Endometrial microvascular endothelial cells (primary cell): ENCODE data around the gene SLC1A2. TPM values are rescaled to one million over a fixed set of nuclear protein-coding genes. Genes with fewer than 3 reads are reported as not detected.

Experiments
- in situ Hi-C: cut with HindIII; loops from 2 replicates; pipeline ENCODE4 v1.10.0; 2017; ENCODE audit warnings: low sequenced_read_pairs, low pct_unique_long_range_greater_than_20kb; ENCODE audit errors: inconsistent ontology term
- total RNA-seq: library from RNA; depleted of rRNA; stranded (reverse); fragments of >200 nt; gene quantifications from one replicate; pipeline ENCODE4 v1.2.3, GENCODE V29; 2015; ENCODE audit errors: inconsistent ontology term

Gene SLC1A2
- total RNA-seq, 1 donor from 2014 or later, result not detected

DNA sequence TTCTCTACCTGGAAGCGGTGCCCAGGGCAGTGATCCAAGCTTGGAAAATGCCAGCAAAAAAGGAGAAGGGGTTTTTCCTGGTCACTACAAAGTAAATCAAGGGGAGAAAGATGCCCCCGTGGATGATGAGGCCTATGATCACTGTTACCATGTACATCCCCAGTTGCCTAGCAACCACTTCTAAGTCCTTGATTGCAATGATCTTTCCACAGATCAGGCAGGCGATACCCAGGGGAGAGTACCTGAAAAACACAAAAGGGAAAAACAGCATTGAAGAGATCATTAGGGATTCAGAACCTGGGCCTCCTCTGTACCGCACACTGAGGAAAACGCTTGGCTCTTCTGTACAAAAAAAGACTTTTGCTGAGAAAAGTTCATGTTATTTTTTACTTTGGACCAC lies 127.1 kb downstream of the SLC1A2 start:
- in situ Hi-C loops, result no loop called here

DNA sequence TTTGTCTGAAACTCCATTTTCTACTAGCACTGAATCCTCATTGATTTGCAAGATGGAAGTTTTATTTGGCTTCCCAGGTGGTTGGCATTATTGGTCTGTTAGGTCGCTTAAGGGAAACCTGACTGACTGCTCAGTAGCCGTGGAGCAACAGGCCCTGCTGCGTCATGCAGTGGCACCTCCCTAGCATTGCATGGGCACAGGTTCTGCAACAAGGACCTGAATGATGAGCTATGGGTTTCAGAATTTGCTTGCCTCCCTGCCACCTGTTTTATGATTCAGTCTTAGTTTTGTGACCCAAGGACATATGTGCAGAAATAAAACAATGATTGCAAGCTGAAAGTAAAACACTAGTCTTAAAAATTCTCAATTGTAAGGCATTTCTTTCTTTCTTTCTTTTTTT lies 128.5 kb downstream of the SLC1A2 start:
- in situ Hi-C loops, result no loop called here

DNA sequence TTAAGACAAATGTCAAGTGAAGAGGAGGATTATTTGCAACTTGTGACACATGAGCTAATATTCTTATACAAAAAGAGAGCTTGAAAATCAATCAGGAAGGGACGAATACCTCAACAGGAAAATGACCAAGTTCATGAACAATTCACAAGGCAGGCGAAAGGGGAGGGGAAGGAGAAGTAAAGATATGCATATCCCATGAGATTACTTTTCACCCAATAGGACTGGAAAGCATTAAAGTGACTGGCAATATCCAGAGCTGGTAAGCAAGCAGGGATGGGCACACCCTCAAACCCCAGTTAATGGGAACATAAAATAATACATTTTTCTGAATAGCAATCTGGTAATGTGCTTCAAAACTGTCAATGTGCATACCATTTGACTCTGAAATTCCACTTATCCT lies 129.5 kb downstream of the SLC1A2 start:
- in situ Hi-C loops, result no loop called here

DNA sequence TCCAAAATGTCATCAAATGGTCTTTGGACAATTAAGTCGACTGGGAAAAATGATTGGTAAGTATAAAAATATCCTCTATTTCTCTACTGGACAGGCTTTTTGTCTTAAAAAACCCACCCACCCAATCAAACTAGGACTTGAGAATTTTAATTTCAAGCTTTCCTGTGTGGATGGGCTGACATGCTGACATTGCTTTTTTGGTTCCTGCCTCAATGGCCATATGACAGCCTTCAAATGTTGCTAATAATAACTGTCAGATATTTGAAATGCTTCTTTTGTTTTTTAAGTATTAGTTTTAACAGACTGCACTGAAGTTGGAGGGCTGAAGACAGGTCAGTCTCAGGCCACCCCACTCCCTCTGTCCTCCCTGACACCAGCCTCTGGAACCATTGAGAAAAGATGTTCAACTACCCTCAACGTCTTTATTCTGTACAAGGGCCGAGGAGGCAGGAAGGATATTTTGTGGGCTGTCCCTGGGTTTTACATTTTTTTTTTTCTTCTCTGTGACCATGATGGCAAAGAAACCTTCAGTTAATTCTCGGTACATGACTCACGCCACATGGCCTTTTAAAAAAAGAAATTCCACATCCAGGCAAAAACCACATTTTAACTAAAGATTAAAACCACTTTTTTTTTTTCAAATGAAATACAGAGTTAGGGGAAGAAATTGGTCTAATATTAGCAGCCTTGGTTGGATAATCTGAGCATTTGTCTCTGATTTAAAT lies 130.4 kb downstream of the SLC1A2 start:
- in situ Hi-C loops, result no loop called here

DNA sequence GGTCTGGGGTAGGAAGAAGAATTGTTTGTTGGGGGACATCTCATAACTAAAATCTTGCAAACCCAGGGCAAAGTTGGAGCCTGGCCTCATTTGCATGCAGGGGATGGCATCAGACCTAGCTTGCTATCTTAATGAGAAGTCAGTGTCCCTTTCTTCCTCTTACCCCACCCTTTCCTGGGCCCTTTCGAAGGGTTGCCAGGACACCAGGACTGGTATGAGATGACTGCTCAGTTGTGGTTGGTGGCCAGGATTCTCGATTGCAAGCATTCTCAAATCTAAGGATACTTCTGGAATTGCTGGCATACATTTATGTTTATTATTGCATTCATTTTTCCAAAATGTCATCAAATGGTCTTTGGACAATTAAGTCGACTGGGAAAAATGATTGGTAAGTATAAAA lies 131.0 kb downstream of the SLC1A2 start:
- in situ Hi-C loops, result no loop called here

DNA sequence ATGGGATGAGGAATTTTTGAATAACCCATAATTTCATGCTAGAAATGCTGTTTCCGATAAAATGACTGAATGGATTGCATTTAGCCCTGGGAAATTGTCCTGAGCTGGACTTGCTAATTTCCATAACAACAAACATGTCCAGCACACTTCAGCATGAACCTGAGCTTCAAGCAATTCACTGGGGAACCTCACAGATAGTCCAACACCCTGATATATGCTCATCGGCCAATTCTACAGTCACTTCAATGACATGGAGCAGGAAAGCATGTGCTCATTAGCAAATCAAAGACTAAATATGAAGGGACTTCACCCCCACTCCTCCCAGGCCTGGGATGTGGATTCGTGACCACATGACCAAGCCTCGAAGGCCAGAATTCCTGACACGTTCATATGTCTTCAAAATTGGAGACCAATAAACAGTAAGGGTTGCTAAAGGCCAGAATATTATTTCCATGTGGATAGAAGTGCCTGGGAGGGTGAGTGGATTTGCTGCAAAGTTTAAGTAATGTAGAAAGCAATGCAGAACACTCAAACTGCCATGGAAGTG lies 131.9 kb downstream of the SLC1A2 start:
- in situ Hi-C loops, result no loop called here

DNA sequence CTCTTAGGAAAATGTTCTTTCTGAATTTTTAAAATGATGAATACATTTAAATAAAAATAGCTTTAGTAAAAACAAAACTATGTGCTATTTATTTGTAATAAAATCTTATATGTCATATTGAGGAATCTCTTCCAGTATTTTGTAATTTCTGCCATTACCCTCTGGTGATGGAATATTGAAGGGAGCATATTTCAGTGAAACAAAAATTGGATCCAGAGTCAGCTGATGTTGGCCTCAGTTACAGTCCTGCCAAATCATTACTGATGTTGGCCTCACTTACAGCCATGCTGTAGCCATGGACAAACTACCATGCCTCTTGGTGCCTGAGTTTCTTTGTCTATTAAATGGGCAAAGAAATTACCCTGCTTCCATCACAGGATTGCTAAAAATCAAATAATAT lies 133.2 kb downstream of the SLC1A2 start:
- in situ Hi-C loops, result no loop called here

DNA sequence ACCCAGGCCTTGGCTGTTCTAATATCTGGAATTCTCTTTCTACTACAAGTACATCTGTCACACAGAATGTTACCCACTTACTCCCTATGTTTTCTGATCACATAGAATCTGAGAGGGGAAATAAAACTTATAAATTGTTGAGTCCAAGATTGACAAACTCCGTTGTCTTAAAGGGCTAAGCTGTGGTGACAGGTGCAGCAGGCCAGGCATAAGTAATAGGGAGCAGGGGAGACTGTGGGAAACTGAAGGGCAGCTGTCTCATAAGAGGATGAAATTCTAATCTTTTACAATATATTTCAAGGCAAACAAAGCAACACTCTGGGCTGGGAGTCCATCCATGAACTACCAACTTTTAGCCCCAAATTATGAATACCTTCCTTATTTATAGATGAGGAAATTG lies 133.9 kb downstream of the SLC1A2 start:
- in situ Hi-C loops, result no loop called here

DNA sequence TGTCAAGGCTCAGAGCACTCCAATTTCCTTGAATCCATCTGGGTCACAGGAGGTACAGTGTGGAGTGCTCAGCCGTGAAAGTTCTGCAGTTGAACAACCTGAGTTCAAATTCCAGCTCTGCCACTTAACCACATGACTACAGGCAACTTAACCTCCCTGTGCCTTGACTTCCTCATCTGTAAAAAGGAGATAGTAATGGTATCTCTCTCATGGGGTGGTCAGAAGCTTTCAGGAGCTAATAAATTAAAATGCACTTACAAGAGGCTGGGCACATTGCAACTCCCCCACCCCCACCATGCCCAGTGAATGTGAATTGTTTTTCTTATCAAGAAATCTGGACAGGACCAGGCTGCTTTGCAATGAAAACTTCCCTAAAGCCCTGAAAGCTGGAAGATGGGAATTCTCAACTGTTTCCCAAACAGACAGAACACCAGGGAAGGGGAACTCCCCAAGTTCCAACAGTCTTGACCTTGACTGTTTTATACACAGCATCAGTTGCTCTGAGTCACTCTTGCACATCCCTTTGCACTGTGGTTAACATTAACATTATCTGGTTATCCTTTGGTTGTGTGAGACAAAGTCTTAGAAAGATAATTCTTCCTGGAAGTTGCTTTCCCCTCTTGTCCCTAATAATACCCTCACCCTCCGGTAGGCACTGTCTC lies 137.0 kb downstream of the SLC1A2 start:
- in situ Hi-C loops, result no loop called here

DNA sequence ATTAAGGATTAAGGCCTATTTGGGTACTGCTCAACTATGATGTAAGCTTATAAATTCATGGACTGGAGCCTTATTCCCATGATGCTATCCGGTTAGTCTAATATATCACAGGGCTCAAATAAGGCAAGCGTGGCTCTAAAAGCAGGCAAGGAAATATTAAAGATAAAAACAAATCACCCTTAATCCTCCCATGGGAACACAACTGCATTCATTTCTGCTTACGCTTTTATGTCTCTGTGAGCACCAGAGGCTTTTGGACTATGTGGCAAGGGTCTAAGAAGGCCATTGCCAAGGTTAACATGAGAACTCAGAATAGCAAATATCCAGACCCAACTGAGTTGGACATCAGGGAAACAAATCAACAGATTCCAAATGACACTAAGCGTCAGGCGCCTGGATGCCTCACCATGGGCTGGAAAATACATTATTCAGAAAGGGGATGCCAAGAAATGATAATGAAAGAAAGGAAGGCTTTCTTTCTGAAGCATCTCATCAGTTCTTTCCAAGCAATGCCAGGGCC lies 138.1 kb downstream of the SLC1A2 start:
- in situ Hi-C loops, result no loop called here

DNA sequence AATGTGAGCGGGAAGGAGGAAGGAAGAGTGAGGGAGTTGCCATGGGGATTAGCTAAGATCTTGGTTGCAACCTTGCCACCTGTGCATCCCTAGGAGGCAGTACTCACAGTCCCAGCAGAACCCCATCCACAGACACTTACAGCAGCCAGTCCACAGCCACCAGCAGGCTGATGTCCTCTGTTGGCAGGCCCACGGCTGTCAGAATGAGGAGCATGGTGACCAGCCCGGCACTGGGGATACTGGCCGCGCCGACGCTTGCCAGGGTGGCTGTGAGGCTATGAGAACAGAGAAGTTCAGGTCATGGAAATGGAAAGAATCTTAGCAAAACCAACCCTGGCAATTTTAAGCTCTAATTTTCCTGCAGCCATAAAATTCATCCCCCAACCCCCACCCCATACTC lies 138.6 kb downstream of the SLC1A2 start:
- in situ Hi-C loops, result no loop called here

DNA sequence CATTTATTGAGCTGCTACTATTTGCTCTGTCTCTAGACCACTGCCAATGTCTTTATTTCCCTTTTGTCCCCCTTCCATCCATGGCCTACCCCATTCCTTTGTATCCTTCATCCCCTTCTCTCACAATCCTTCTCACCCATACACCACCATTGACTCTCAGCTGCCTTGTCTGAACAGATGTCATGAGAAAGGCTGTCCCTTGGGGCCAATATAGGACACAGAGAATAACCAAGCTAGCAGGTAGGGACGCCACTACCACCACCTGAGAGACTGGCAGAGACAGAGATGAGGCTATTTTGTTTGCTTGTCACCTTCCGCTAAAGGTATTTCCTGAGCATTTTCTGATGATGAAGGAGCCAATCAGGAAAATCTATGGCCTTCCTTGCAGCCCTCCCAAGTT lies 141.5 kb downstream of the SLC1A2 start:
- in situ Hi-C loops, result no loop called here

DNA sequence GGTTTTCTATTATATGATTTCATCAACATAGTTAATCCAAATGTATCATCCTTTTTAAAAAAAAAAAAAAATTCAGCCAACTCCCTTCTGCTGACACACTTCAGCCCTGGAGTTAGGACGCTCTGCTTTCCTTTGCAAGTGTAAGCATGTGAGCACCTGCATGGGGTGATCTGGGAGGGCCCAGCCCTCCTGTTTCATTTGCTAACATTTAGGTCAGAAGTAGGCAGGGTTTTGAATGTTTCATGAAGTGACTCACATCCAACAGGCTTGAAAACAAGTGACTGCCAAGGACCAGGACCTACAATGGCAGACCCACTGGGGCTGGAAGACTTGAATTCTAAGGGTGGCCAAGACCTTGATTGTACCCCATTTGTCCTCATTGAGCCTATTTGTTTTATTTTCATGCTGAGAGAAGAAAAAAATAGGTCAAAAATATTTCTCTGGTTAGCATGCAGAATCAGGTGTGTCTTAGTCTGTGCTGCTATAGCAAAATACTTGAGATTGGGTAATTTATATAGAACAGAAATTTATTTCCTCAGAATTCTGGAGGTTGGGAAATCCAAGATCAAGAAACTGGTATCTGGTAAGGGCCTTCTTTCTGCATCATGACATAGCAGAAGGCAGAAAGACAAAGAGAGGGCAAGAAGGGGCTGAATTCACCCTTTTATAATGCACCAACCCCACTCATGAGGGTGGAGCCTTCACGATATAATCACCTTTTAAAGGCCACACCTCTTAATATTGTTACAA lies 142.8 kb downstream of the SLC1A2 start:
- in situ Hi-C loops, result no loop called here

DNA sequence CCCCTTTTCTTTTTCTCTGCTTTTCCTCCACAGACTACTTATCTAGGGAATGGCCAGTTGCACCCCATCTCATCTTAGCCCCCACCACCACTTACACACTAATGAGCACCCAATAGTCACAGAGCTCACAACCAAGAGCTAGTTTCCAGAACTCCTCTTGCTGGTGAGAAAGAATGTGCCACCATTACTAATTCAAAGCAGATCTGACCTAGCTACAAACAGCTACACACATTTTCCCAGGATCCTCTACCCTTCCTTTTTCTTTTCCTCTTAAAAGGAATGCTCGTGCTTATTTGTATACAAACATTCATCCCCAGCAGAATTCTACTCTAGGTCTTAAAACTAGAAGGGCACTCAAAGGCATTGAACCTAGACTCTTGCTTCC lies 143.6 kb downstream of the SLC1A2 start:
- in situ Hi-C loops, result no loop called here

DNA sequence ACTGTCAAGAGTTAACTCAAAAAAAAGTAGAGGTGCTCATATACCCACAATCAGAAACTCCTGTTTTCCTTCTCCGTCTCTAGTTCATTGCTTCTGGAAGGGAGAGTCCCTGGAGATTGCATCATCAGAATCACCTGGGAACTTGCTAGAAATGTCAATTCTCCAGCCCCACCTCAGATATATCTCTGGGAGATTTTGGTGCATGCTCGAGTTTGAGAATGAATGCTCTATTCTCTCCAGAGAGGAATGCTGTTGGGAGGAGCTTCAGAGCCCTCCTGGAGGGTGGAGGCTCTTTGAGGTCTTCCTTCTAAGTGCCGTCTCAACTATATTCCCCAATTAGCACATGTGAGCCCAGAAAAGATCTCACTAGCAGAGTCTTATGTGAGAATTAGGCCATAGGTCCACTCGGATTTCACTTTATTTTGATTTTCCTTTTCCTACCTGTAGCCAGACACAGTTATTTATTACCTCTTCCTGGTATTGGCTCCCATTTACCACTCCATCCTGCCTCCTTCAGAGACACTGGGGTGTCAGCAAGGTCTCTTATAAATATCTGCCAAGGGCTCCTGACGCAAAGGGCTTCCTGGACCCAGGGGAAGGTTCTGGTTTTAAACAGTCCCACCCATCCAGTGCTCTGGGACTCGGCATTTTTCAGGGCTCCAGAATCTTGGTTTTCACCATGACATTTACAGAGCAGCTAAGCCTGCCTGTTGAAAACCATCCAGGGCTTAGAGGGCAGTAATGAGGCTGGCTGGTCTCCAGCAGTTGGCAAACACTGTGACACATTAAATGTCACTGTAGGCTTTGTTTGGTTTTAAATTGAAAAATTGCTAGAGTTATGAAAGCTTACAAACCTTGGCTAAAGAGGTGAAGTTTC lies 144.2 kb downstream of the SLC1A2 start:
- in situ Hi-C loops, result no loop called here

DNA sequence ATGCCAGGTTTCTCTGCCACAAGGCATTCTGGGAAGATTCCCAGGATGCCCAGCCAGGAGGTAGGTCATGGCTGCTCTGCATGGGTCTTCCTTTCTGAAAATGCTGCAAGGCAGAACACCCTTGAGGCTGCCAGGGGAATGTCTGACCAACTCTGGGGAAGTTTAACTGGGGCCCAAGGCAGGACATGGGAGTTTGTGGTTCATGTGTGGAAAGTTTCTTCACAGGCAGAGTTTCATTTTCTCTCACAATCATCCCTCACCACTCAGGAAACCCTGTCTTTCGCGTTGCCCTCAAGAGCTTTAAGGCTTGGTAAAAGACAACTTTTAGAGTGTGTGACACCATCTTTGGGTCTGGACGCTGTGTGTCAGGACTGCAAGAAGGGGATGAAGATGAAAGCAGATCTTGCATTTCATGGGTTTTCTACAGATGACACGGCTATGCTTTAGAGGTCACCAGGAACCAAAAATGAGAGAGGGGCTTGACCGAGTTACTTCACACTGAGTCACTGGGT lies 146.9 kb downstream of the SLC1A2 start:
- in situ Hi-C loops, result no loop called here

DNA sequence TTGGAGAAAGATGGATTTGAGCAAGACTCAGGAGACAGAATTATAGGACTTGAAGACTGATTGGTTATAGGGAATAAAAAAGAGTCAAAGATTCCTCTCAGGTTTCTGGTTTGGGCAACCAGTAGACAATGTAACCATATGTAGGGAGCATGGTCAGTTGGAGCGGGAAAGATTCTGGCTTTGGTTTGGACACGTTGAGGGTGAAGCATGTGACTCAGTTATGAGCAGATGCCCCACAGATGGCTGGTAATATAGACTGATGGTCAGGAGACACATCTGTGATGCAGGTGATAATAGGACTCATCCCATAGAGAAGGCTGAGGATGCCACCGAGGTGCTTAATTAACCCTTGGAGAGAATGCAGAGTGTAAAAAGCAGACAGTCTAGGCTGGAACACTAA lies 148.3 kb downstream of the SLC1A2 start:
- in situ Hi-C loops, result no loop called here

DNA sequence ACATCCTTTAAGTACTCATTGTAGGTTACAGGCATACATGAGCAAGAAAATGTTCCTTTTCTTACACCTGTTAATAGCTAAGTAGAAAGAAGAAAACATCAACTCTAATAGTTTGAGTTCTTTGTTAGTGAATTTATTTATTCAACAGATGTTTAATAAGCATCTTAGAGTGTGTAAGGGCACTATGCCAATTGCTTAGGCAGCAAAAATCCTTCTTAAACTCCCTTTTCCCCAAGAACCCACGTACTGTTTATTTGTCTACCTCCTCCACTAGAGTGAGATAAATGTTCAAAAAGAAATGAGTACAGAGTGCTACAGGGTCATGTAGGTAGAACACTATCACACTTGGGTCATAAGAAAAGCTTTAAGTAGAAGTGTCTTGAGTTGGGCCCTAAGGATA lies 149.0 kb downstream of the SLC1A2 start:
- in situ Hi-C loops, result no loop called here

DNA sequence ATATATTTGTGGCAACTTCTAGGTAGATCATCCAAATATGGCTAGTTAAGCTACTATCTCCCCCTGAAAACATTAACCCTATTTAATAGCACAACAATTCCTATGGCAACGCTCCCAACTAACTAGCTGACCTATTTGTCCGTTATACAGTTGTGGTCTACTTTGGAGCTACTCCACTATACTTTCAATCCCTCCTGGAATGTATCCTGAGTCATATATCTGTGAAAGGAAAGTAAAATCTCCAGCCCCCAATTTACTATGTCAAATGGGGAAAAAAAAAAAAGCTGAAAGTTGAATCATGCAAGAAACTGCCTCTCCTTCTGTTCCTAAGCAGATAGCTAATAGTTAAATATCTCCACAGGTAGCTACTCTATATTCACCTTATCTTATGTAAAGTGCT lies 151.9 kb downstream of the SLC1A2 start:
- in situ Hi-C loops, result no loop called here
